NCI-H345 treated with DMSO at 0.1 percent for 48 hours (cell line): ENCODE data around the gene SLC66A2.
"Not testable (repeated sequence)": the region's sequence is repeated elsewhere in the genome, so short reads cannot be mapped to it uniquely, and the experiment has no call there.

Source experiments
- DNase-seq: peaks from one replicate; lab custom pipeline; 2025; ENCODE audit not compliant: unreplicated experiment; lab: John Stamatoyannopoulos, UW

The SLC66A2 gene

DNA sequence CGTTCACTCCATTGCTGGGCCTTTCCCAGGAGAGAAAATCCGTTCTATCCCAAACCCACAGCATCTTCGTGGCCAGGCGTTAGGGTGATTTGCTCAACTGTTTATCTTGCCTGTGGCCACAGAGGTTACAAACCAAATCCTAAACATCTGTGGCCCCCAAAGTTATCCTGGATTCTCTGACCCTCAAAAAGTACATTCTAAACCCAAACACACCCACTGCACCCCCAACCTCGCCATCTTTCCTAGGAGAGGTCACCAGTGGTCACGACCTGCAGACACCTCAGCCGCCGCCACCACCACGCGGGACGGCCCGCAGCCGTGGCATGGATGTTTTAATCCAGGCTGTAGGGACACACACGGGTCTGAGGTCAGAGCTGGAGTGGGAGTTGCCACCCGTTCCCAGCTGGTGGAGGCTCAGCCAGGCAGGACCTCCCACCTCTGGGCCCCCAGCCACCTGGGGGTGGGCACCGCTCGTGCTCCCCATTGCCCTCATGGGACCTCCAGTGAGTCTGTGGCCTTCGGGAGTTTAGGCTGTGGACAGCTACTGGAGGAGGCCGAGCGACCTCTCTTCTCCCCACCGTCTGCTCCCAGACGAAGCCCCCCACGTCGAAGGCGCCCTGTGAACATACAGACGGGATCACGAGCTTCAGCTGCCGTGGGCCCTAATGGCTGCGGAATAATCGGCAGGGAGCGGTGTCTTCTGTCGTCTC lies 81.7 kb downstream of the SLC66A2 start:
- no peak for DNase-seq

DNA sequence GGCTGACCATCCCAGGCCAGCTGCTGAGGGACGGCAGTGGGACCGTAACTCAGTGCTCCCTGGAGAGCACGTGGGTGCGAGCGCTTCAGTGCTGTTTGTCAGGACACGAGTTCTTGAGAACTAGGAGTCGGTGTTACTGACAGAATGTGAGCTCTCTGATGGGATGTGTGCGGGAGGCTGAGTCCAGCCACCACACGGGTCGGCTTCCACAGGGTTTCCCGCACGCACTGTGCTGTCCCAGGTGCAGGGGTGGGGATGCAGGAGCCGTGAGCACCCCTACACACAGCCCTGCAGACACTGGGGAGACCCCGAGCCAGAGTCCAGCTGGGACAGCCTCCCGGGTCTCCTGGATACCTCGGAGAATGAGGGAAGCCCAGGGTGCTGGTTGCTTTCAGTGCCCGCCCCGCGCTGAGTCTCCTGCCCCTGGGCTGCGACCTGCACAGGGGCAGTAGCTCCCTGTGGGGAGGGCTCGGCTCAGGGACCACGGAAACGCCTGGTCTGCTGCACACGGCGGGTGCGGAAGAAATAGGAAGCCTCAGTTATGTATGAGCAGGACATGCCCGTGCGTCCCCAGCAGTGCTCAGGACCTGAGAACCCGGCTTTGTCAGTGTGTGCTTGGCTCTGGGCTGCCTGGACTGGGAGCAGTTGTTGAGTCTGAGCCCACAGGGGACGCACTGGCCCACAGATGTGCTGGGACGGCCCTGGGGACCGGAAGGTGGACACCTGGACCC lies 82.5 kb downstream of the SLC66A2 start:
- DNase-seq = no peak

DNA sequence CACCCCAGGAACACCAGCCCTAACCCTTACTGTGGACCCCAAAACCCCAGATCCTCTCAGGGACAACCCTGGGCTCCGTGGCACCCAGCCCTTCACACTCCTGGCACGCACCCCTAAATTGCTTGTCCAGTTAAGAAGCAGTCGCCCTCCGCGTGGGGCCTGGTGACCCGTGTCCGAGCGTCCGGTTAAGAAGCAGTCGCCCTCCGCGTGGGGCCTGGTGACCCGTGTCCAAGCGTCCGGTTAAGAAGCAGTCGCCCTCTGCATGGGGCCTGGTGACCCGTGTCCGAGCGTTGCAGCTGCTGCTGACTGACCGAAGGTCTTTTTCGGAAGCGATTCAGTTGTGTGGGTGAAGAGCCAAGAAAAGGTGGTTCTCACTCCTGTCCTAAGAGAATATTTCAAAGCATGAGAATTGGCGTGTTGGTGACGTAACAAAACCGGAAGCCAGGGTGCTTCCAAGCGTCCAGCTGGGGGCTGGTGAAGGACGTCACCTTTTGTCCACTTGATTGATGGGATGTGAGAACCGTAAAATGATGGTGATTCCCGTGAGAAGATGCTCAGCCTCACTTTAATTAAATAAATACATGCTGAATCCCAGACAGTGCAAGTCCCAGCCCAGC lies 83.2 kb downstream of the SLC66A2 start:
- no peak for DNase-seq

DNA sequence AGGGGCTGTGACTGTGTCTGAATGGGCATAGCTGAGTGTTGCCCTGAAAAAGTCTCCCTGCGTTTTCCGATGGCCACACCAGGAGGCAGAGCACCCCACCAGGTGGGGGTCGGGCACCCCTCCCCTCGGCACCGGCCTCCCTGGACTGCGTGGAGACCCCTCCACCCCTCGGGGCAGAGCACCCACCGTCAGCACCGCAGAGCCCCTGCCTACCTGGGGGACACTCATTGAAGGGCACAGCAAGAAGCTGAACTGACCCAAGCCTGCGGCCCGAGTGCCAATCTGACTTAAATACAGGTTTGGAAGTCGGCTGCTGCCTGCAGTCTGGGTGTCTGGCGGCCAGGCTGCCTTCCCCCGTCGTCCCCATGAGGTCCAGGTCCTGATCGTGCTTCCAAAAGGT lies 83.8 kb downstream of the SLC66A2 start:
- DNase-seq = no peak

DNA sequence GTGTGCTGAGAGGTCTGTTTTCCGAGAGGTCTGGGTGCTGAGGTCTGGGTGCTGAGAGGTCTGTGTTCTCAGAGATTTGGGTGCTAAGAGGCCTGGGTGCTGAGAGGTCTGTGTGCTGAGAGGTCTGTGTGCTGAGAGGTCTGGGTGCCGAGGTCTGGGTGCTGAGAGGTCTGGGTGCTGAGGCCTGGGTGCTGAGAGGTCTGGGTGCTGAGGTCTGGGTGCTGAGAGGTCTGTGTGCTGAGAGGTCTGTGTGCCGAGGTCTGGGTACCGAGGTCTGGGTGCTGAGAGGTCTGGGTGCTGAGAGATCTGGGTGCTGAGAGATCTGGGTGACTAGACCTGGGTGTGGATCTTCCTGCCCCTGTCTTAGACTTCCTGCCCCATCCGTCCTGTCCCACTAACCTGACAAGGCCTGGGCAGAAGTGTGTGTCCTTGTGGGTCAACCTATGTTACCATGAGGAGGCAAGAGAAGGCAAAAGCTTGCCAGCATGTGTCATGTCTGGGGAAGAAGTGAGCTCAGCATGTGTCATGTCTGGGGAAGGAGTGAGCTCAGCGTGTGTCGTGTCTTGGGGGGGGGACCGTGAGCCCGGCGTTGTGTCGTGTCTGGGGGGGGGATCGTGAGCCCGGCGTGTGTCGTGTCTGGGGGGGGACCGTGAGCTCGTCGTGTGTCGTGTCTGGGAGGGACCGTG lies 84.4 kb downstream of the SLC66A2 start:
- DNase-seq = no peak

DNA sequence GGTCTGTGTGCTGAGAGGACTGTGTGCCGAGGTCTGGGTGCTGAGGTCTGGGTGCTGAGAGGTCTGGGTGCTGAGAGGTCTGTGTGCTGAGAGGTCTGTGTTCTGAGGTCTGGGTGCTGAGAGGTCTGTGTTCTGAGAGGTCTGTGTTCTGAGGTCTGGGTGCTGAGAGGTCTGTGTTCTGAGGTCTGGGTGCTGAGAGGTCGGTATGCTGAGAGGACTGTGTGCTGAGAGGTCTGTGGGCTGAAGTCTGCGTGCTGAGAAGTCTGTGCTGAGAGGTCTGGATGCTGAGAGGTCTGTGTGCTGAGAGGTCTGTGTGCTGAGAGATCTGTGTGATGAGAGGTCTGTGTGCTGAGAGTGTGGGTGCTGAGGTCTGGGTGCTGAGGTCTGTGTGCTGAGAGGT lies 85.5 kb downstream of the SLC66A2 start:
- DNase-seq = not testable (repeated sequence)

DNA sequence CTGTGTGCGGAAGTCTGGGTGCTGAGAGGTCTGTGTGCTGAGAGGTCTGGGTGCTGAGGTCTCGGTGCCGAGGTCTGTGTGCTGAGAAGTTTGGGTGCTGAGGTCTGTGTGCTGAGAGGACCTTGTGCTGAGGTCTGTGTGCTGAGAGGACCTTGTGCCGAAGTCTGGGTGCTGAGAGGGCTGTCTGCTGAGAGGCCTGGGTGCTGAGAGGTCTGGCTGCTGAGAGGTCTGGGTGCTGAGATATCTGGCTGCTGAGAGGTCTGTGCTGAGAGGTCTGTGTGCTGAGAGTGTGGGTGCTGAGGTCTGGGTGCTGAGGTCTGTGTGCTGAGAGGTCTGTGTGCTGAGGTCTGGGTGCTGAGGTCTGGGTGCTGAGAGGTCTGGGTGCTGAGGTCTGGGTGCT lies 86.5 kb downstream of the SLC66A2 start:
- not testable (repeated sequence) for DNase-seq

DNA sequence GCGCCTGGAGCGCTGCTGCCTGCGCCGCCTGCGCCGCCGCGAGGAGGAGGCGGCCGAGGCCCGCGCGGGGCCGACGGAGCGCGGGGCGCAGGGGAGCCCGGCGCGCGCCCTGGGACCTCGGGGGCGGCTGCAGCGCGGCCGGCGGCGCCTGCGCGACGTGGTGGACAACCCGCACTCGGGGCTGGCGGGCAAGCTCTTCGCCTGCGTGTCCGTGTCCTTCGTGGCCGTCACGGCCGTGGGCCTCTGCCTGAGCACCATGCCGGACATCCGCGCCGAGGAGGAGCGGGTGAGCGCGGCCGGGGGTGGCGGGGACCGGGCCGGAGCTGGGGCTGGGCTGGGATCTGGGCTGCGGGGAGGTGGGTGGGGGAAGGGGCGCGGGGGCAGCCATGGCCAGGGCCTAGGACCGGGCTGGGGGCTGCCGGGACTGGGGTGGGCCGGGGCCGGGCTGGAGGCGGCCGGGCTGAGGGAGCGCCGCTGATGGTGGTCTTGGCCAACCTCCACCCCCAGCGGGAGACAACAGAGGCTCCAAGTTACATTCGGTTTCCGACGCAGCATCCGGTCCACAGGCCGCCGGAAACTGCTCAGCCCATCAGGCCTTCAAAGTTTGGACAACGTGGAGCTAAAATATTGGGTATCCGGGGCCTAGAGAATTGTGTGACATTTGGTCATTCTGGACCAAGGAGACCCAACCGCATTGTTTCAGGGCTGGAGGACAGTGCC lies 87.3 kb downstream of the SLC66A2 start:
- no peak for DNase-seq

DNA sequence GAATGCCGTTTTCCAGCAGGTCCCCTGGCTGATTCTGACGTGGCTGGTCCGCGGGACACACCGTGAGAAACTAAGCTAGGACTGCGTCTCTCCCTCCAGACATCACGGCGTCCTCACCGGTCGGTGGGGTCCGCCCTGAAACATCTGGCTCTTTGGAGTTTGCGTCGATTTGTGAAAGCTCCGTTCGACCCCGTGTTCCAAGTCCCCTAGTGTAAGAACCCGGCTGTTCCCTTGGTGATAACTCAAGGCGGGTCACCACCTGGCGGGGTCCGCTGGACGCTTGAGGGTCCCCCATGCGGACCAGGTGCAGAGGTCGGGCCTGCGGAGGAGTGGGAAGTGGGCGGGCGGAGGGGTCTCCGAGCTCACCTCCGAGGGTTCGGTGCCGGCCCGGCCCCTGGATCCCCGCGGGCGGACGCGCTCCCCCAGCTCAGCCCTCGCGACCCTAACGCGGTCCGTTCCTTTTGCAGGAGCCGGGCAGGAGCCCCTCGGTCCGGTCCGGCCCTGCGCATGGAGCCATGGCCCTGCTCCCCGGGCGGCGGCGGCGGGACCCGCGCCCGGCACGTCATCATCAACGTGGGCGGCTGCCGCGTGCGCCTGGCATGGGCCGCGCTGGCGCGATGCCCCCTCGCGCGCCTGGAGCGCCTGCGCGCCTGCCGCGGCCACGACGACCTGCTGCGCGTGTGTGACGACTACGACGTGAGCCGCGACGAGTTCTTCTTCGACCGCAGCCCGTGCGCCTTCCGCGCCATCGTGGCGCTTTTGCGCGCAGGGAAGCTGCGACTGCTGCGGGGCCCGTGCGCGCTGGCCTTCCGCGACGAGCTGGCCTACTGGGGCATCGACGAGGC lies 88.1 kb downstream of the SLC66A2 start:
- no peak for DNase-seq

DNA sequence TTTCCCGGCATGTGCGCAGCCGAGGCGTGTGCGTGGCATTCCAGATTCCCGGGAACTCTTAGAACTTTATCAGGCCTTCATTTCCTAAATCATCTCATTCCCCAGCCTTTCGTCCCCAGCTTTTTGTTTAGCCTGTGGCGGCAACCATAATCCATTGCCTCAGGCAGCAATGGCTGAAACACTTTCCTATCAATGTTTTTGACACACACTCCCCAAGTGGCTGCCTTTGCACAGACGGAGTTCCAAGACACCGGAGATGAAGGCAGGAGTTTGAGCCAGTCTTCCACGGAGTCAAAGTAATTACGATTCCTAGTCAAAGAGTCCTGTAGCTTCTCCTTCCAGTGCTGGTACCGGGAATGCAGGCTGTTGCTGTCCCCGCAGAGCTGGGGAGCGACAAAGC lies 88.9 kb downstream of the SLC66A2 start:
- no peak for DNase-seq

DNA sequence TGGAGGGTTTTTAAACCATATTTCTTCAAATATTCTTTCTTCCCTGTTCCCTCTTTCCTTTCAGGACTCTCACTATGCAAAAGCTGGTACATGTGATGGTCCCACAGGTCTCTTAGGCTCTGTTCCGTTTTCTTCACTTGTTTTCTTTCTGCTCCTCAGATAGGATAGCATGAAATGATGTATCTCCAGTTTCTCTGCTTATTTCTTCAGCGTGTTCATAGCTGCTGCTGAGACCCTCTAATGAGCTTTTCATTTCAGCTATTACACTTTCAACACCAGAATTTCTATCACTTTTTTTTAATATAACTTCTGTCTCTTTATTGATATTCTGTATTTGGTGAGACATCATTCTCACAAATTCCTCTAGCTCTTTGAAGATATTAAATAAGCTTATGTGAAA lies 89.8 kb downstream of the SLC66A2 start:
- DNase-seq = no peak

DNA sequence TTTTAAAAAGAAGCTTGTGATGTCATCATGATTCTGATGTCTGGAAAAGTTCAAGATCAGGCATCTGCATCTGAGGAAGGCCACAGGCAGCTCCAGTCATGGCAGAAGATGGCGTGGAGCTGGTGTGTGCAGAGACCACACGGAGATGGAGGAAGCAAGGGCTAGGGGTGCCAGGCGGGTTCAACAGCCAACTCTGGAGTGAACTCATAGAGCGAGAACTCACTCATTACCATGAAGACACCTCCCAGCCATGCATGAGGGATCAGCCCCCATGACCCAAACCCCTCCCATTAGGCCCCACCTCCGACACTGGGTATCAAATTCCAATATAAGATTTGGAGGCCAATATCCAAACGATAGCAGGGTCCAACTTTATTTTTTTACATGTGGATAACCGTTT lies 92.1 kb downstream of the SLC66A2 start:
- no peak for DNase-seq

DNA sequence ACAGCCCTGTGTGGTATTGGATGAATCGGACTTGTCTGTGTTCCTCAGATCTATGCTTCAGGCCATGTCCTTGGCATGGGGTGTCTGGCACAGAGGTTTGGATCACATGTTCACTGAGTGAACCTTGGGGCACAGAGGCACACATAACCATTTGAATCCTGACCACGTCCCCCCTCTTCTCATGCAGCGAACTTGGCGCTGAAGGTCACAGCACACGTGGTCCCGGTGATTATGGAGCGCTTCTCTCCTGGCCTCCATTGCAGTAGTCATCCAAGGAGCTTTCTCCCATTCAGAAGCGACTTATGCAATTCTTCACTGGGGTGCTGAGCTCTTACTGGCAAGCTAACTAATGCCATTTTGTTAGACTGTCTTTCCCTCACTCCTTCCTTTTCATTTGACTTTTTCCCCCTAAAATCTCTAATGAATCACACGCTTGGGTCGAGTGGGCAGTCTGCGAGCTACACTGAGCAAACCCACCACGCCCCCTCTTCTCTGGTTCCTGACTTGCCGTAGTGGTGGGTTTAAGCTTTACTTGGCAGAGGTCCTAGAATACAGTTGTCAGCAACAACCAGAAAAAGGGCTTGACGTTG lies 94.3 kb downstream of the SLC66A2 start:
- no peak for DNase-seq

DNA sequence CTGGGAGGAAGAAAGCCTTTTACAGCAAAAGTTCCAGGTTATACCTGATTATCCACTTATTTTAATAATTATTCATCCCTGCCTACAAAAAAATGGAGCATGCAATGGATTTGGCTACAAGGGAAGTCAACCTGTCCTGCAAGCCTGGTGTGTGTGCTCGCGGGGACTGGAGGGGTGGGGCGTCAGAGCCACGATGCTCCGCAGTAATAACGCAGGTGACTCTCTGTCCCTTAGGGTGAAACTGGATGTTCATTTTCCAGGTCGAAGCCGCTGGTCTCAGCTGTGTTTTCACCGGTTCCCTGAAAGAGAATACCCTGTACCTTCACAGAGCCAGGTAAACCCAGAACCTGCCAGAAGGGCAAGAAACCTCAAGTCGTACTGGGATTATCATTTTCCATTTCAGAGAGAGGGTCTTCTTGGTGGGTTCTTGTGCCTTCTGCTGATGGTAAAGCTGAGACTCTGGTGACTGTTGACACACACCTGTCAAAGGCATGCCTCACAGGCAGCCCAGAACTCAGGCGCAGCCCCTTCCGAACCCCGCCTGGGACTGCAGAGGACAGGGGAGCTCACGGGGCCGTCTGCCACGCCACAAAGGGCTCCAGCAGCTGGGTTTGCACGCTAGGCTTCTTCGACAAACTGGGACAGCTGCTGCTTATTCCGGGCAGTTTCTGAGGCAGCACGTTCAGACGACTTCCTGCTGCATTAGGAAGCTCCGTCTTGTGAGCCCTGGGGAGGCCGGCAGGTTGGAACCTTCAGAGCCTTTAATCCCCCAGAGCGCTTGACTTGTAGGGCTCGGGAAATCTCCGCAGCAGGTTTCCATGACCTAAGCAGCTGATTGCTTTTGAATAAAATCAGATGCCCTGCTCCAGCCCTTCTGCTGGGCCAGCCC lies 95.1 kb downstream of the SLC66A2 start:
- no peak for DNase-seq

DNA sequence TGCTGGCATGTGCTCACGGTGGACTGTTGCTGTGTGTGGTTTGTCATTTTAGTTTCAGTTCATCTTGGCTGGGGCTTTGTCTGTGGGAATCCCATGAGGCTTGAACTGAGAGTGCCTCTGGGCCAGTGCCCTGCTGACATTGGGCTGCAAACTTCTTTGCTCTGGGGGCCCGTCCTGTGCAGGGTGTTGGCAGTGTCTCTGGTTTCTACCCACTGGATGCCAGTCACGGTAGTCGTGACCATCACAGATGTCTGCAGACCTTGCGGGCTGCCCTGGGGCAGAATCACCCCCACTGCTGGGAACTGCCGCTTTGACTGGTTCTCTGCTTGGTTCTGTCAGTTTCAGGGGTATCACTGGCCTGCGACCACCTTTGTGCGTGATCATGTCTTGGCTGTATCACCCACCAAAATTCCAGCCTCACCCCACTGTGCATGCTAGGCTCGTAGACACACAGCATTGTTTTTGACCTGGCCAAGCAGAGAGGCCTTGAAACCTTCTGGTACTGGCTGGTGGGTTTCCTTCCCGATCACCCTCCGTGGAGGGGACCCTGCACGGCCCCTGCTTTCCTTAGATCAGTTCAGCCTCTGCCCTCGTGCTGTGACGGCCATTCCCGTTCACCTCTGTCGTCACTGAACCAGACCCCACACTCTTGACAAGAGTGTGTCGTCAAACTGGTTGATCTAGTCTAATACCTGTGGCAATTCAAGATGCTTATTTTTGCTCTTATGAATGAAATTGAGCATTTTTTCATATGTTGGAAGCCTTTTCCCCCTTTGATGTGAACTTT lies 96.1 kb downstream of the SLC66A2 start:
- DNase-seq = no peak

DNA sequence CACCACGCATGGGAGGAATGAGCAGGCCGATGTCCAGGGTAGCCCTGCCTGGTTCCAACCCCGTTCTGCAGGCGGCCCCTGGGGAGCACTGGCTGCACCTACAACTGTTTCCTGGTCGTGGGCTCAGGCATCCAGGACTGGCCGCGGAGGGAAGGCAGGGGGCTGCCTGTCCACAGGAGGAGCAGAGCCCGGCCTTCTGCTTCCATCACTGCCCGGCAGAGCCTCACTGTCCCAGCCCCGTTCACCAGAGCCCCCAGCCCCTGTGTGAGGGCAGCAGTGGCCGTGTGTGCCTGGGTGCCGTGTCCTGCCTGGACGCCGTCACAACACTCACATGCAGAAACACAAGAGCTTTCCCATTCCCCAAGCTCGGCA lies 97.5 kb downstream of the SLC66A2 start:
- DNase-seq = no peak

DNA sequence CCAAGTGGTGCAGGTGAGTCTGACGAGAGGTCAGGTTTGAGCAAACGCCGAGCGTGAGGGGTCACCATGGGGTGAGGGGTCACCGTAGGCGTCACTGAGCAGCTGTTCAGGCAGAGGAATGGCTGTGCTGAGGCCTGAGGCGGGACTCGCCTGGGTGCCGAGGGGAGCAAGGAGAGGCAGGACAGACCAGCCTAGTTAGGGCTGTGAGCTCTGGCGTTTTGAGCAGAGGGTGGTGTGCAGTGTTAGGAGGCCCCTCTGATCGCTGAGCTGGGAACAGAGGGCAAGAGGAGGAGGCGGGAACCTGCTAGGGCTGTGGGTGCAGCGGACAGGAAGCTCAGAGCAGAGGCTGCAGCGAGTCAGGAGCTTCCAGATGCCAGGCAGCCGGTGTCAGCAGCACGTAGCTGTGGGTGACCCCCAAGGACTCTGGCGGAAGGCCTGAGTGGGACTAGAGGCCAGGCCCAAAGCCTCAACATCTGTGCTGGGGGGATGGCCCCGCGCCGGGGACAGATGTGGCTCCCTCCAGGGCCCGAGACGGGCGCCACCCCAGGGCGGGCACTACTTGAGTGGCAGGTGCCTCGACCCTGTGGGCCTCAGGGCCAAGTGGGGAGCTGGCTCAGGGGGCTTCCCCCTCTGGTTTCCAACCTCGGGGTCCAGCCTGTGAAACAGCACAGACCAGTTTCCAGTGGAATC lies 98.0 kb downstream of the SLC66A2 start:
- DNase-seq = no peak
